PC-3 (cell line): Measurements from ENCODE around the gene HP1BP3.

Experiments
- EZH2 ChIP-seq: fragments of 300-600 bp; sonication (generic); IDR thresholded peaks from one replicate; pipeline ENCODE4 v1.6.1; 2017; ENCODE audit warnings: antibody characterized with exemption, mild to moderate bottlenecking, low read length; ENCODE audit not compliant: unreplicated experiment
- EZH2phosphoT487 ChIP-seq: fragments of 300-600 bp; sonication (generic); IDR thresholded peaks from 2 replicates; pipeline ENCODE4 v1.6.1; 2018; ENCODE audit warnings: mild to moderate bottlenecking, antibody characterized with exemption, low read length, borderline replicate concordance
- TF ChIP-seq, protein P1 (sequence below): fragments of 300-600 bp; sonication (generic); conservative IDR thresholded peaks from 2 replicates; pipeline ENCODE4 v1.5.1; 2017; ENCODE audit warnings: antibody characterized with exemption, low read depth, mild to moderate bottlenecking, low read length

DNA sequence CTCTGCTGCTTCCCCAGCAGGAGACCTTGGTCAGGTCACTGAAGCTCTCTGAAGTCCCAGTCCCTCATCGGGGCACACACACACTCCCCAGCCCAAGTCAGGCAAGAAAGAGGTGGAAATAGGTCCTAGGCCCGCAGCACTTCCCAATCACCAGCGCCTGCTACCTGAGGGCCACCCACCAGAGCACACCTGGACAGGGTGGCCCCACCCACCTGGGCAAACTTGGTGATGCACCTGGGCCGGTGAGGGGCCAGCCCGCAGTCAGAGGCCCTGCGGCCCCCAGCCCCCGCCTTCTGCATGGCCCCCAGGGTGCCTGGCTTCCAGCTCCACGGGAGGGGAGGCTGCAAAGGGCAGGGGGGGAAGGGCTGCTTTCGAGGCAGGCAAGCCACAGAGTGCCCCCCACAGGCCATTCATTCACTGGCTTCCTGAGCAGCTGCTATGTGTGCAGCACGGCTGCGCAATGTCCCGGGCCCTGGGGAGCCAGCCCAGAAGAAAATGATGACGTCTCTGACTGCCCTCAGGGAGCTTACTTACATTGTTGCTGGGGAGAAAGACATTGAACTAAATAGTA is 59.3 kb downstream of the HP1BP3 start:
- TF ChIP-seq, protein P1, sequence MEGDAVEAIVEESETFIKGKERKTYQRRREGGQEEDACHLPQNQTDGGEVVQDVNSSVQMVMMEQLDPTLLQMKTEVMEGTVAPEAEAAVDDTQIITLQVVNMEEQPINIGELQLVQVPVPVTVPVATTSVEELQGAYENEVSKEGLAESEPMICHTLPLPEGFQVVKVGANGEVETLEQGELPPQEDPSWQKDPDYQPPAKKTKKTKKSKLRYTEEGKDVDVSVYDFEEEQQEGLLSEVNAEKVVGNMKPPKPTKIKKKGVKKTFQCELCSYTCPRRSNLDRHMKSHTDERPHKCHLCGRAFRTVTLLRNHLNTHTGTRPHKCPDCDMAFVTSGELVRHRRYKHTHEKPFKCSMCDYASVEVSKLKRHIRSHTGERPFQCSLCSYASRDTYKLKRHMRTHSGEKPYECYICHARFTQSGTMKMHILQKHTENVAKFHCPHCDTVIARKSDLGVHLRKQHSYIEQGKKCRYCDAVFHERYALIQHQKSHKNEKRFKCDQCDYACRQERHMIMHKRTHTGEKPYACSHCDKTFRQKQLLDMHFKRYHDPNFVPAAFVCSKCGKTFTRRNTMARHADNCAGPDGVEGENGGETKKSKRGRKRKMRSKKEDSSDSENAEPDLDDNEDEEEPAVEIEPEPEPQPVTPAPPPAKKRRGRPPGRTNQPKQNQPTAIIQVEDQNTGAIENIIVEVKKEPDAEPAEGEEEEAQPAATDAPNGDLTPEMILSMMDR = peak; percentile 37; the same call in 1 of the 2 replicates
- TF ChIP-seq EZH2phosphoT487 (no peak), EZH2 (no peak)
